Fibroblast of peridontal ligament (primary cell): ENCODE data around the gene FGF1.

Experiments
- DNase-seq: peaks from one replicate; pipeline ENCODE4 v3.0.0-alpha.2; 2010; ENCODE audit errors: extremely low read depth

Gene FGF1

DNA sequence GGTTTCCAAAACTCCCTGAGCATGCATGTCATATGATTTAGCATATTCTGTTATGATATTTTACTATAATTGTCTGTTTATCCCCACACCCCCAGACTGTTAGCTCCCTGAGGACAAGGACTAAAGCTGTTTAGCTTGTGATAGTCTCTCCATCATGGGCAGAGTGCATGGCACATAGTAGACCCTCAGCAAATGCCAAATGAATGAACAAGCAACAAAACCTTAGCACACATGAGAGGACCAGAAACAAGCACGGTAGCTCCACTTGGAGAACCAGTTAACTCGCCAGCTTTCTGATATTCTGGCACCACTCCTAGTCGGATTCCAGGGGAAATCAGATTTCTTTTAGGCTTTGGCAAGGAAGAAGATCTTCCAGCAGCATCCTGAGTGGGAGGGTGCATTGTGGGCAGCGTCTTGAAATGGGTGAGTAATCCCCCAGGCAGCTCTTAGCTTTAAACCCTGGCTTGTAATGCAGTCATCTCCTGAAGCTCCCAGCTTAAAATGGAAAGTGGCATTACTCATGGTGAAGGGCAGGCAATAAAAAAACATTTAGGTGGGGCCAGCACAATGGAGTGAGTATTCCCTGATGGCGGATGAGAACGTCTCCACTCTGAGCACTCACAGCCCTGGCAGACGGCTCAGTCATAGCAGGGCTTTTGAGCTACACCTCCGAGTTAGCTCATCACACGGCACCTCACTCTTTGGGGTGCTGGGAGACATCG is 41.1 kb downstream of the FGF1 start:
- DNase-seq = peak; percentile 100

GRCh38 chr5:142644127-142644526 is 41.8 kb downstream of the FGF1 start:
- DNase-seq = no peak

DNA sequence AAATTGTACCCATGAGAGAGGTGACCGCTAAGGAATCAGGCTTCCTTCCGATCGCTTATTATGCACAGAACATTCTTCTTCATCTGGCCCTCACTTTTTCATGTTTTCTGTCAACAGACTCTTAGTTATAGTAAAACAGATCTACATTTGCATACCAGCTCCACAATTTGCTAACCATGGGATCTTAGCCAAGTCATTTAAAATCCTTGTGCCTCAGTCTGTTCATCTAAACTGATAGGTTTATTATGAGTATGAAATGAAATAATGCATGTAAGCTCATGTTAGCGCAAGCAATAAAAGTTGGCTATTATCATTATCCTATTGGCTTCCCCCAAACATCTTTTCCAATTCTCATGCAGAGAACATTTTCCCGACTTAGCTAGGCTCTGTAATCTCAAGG is 42.3 kb downstream of the FGF1 start:
- no peak for DNase-seq

- DNase-seq = no peak
Measured at GRCh38 chr5:142642427-142642826, 43.5 kb downstream of the FGF1 start.

DNA sequence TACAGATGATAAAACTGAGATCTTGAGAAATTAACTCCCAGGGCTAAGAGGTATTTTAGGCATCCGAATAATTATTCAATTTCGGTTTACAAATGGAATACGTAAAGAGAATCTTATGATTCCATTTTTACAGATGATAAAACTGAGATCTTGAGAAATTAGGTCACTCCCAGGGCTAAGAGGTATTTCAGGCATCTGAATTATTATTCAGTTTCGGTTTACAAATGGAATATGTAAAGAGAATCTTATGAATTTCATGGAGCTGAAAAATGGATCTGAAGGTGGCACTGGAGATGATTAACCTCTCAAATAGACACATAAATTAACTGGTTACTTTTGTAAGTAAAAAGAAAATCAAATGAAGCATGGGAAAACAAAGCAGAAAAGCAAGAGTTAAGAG is 44.2 kb downstream of the FGF1 start:
- no peak for DNase-seq

- no peak for DNase-seq
Measured at GRCh38 chr5:142640316-142641005, 45.4 kb downstream of the FGF1 start.

DNA sequence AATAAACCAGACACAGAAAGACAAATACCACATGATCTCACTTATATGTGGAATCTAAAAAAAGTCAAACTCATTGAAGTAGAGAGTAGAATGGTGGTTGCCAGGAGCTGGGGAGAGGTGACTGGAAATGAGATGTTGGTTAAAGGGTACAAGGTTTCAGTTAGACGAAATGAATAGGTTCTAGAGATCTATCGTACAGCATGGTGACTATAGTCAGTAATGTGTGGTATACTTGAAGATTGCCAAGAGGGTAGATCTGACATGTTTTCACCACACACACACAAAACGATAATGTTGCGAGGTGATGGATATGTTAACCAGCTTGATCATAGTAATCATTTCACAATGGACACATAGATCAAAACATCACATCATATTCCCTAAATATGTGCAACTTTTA is 46.4 kb downstream of the FGF1 start:
- DNase-seq = no peak

- DNase-seq = no peak
Measured at GRCh38 chr5:142637871-142638270, 48.0 kb downstream of the FGF1 start.

DNA sequence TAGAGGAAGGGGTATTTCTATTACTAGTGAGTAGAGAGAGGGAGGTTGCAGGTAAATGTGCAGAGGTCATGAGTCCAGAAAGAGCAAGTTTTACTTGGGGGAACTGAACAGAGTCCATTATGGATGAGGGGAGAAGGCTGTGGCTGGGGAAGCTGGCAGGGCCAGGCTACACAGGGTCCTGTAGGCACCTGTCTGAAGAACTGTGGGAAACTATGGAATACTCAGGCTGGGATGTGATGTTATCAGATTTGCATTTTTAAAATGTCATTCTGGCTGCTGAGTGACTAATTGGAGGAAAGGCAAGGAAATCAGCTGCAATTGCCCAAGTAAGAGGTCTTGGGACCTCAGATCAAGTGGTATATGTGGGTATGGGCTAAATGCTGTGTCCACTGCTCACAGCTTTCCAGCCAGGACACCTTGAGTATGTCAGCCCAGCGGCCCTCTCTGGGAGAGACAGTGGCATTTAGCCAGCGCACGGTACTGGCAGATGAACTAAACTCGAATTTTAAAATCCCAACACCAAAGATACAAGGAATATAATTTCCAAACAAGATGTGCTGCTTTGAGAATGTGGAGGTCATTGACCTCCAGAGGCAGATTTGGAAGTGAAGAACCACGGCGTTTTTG is 49.1 kb downstream of the FGF1 start:
- DNase-seq = no peak

GRCh38 chr5:142636093-142636492 is 49.8 kb downstream of the FGF1 start:
- DNase-seq = peak; percentile 53

DNA sequence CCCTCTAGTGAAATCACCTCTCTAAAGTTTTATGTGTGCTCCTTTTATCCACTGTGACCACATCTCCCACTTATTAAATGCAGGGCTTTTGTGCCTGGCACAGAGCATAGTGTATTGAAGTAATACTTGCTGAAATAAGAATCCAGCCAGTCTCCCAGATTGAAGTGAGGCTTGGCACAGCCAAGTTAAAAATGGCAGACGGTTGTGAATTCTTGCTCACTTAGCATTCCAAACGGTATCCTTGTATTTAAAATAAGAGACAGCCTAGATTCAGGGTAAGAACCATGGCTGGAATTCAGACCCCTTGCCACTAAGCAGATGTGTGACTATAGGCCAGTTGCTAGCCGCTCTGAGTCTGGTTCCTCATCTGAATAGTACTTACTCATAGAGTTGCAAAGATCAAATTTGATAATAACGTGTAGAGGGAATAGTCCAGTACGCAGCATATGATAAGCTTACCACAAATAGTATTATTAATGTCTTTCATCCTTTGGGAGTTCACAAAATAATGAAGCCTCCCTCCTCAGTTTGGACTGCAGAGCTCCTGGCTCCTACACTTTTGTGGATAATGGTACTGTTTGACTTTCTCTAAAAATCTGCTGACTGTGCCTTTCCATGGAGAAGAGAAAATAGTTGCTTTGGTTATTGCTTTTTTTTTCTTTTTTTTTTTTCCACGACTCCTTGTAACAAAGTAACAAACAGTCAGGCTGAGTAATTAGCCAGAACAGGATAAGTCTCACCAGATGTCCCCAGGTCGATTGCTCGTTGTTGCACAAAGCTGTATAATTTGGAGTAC is 51.5 kb downstream of the FGF1 start:
- no peak for DNase-seq

GRCh38 chr5:142630927-142631539 is 54.9 kb downstream of the FGF1 start:
- no peak for DNase-seq

DNA sequence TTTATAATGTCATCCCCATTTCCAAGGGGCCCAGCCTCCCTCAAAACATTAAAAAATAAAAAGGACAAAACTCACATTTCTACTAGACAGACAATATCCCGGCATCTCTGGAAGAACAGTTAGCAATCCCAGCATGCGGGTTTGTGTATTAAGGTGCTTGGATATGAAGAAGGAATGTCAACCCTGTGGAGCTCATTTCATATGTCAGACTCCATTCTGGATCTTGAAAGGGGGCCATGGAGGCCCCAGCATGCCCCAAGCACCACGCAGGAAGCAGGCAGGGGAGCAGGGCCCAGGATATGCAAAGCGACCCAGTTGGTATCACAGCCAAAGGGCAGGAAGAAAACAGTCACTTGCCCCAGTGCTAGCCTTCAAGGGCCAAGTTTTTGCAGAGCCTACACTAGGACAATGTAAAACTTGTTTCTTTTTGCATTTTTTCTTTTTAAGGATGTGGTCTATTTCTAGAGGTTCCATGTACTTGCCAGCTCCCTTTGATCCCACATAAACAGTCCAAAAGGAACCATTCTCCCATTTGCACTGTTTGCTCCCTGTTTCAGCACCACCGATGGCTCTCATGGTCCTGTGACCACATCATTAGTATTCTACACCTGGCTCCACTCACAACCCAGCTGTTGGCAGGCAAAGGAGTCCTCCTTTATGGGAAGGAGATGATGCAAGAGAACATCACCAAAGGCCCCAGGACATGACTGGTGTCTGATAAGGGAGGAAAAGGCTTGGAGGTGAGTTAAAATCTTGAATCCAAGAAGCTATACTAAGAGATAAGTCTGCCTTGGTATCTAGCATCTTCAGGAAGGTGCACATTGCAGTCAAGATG is 58.3 kb downstream of the FGF1 start:
- no peak for DNase-seq

DNA sequence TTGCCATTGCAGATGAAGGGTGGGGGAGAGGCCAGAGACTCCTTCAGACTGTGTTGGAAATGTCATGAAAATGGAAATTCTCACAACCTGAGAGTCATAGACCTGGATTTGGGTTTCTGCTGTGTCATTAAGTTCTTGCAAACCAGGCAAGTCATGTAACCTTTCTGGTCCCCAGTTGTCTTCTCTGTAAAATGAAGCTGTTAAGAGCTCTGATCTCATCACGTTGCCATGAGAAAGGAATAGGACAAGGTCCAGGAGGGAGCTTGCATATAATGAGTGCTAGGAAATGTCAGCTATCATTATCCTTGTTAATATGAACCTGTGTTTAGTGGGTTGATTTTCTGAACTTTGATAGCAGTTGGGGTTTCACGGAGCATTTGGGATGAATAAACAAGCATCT is 59.1 kb downstream of the FGF1 start:
- no peak for DNase-seq

DNA sequence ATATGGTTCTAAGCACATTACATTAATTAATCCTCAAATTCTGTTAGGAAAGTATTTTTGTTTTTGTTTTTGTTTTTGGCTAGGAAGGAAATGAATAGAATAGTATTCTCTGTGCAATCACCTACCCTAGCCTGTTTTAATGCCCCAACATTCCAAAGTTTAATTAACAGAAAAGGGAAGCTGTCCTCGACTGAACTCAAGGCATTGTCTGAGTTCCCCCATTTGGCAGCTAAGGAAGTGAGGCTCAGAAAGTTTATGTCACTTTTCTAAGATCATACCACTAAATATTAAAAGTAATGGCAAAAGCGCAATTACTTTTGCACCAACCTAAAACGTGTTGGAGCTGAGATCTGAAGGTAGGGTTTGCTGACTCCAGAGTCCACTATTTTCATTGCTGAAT is 59.8 kb downstream of the FGF1 start:
- no peak for DNase-seq

DNA sequence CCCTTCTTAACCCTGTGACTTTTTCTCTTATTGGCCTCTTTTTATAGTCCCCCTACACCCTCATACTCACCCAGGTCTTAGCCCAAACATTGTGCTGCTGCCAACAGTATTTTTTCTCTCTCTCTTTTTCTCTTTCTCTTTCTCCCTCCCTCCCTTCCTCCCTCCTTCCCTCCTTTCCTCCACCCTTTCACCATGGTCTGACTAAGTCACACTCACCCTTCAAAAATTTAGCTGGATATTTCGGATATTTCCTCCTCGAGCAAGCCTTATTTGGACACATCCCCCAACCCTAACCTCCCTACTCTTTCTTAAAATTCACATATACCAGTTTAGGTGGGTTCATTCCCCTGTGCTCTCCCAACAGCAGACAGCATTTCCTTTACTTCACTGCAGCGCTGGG is 64.7 kb downstream of the FGF1 start:
- peak; percentile 84 for DNase-seq

- no peak for DNase-seq
Measured at GRCh38 chr5:142619815-142620214, 66.1 kb downstream of the FGF1 start.

GRCh38 chr5:142618130-142618523 is 67.8 kb downstream of the FGF1 start:
- peak; percentile 60 for DNase-seq

GRCh38 chr5:142617416-142618129 is 68.3 kb downstream of the FGF1 start:
- DNase-seq = no peak

DNA sequence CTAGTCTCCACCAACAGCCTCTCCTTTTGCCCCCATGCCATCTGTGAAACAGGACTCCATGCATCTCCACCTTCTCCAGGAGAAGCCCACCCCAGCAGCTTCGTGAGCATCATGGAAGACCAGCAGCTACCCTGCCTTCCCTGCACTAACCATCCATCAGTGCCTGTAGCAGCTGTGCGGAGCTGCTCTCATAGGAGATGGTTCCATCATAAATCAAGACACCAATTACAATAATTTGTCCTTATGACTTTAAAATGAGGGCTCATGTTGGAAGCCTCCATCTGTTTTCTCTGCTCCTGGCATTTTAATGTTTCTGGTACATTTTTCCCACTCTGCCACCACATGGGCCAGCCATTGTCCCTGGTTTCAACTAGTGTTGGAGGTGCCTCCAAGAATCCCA is 69.9 kb downstream of the FGF1 start:
- DNase-seq = no peak
